HS-5 (cell line): Measurements from ENCODE around the gene PARD3.
"Not testable (repeated sequence)": the region's sequence is repeated elsewhere in the genome, so short reads cannot be mapped to it uniquely, and the experiment has no call there.

ENCODE experiments used
- DNase-seq: peaks from one replicate; pipeline ENCODE4 v3.0.0-alpha.2; 2012; ENCODE audit warnings: low read depth

PARD3 gene

GRCh38 chr10:34648919-34649318, 166.2 kb downstream of the PARD3 start:
- DNase-seq = no peak

- no peak for DNase-seq
Measured at GRCh38 chr10:34647875-34648865, 166.9 kb downstream of the PARD3 start.

GRCh38 chr10:34647160-34647559, 167.9 kb downstream of the PARD3 start:
- DNase-seq = no peak

GRCh38 chr10:34646331-34646730, 168.8 kb downstream of the PARD3 start:
- DNase-seq = no peak

GRCh38 chr10:34644815-34645214, 170.3 kb downstream of the PARD3 start:
- DNase-seq = not testable (repeated sequence)

- no peak for DNase-seq
Measured at GRCh38 chr10:34644224-34644623, 170.9 kb downstream of the PARD3 start.

- DNase-seq = no peak
Measured at GRCh38 chr10:34643620-34644019, 171.5 kb downstream of the PARD3 start.

GRCh38 chr10:34641913-34642558, 173.1 kb downstream of the PARD3 start:
- DNase-seq = no peak

GRCh38 chr10:34641147-34641912, 173.8 kb downstream of the PARD3 start:
- DNase-seq = no peak

GRCh38 chr10:34638406-34639054, 176.6 kb downstream of the PARD3 start:
- peak; percentile 38 for DNase-seq

- no peak for DNase-seq
Measured at GRCh38 chr10:34637418-34637911, 177.6 kb downstream of the PARD3 start.

- no peak for DNase-seq
Measured at GRCh38 chr10:34635111-34635510, 180.0 kb downstream of the PARD3 start.

- no peak for DNase-seq
Measured at GRCh38 chr10:34633374-34633773, 181.7 kb downstream of the PARD3 start.

GRCh38 chr10:34629084-34629483, 186.0 kb downstream of the PARD3 start:
- no peak for DNase-seq

GRCh38 chr10:34628174-34628796, 186.8 kb downstream of the PARD3 start:
- no peak for DNase-seq

GRCh38 chr10:34627741-34628140, 187.4 kb downstream of the PARD3 start:
- no peak for DNase-seq

GRCh38 chr10:34627331-34627730, 187.8 kb downstream of the PARD3 start:
- no peak for DNase-seq

- DNase-seq = no peak
Measured at GRCh38 chr10:34626158-34626880, 188.8 kb downstream of the PARD3 start.

GRCh38 chr10:34624323-34625153, 190.6 kb downstream of the PARD3 start:
- DNase-seq = no peak

GRCh38 chr10:34622945-34623344, 192.2 kb downstream of the PARD3 start:
- DNase-seq = no peak
